Mesendoderm (in vitro differentiated cells): Measurements from ENCODE around the gene PTTG1.

Experiments
- DNase-seq: peaks from one replicate; pipeline ENCODE4 v3.0.0; 2013
- H2AK5ac ChIP-seq: 2 replicates; pipeline ENCODE4 v1.6.1; 2013; ENCODE audit warnings: low read length, inconsistent platforms
- H2BK120ac ChIP-seq: 2 replicates; pipeline ENCODE4 v1.6.1; 2013; ENCODE audit warnings: low read depth, mild to moderate bottlenecking, low read length, moderate library complexity, mixed read lengths
- H2BK15ac ChIP-seq: replicated peaks from 2 replicates; pipeline ENCODE4 v1.6.1; 2013; ENCODE audit warnings: low read depth, mild to moderate bottlenecking, moderate library complexity
- H2BK5ac ChIP-seq: 2 replicates; pipeline ENCODE4 v1.6.1; 2013; ENCODE audit warnings: low read length, inconsistent platforms
- H3K18ac ChIP-seq: 2 replicates; pipeline ENCODE4 v1.6.1; 2013; ENCODE audit warnings: mild to moderate bottlenecking, low read length, mixed read lengths
- H3K23ac ChIP-seq: one replicate; pipeline ENCODE4 v1.6.1; 2013; ENCODE audit warnings: low read length
- H3K27ac ChIP-seq: 2 replicates; pipeline ENCODE4 v1.5.1; 2013; ENCODE audit warnings: low read depth, mild to moderate bottlenecking, inconsistent platforms, low read length, moderate library complexity
- H3K27me3 ChIP-seq: 2 replicates; pipeline ENCODE4 v1.6.1; 2013; ENCODE audit warnings: low read length, control low read depth, mild to moderate bottlenecking, inconsistent platforms; ENCODE audit not compliant: insufficient read depth, poor library complexity
- H3K36me3 ChIP-seq: 2 replicates; pipeline ENCODE4 v1.6.1; 2013; ENCODE audit warnings: low read length, inconsistent platforms; ENCODE audit not compliant: control insufficient read depth, insufficient read depth
- H3K4ac ChIP-seq: one replicate; pipeline ENCODE4 v1.6.1; 2013; ENCODE audit warnings: low read depth, mild to moderate bottlenecking, low read length, moderate library complexity
- H3K4me1 ChIP-seq: 2 replicates; pipeline ENCODE4 v1.6.1; 2013; ENCODE audit warnings: low read depth, low read length, inconsistent platforms; ENCODE audit not compliant: control insufficient read depth
- H3K4me2 ChIP-seq: 2 replicates; pipeline ENCODE4 v1.6.1; 2013; ENCODE audit warnings: low read length
- H3K4me3 ChIP-seq: 2 replicates; pipeline ENCODE4 v1.5.1; 2013; ENCODE audit warnings: mild to moderate bottlenecking, low read length
- H3K56ac ChIP-seq: one replicate; pipeline ENCODE4 v1.6.1; 2013; ENCODE audit warnings: low read length
- H3K79me1 ChIP-seq: 2 replicates; pipeline ENCODE4 v1.6.1; 2013; ENCODE audit warnings: low read length, inconsistent platforms
- H3K79me2 ChIP-seq: 2 replicates; pipeline ENCODE4 v1.6.1; 2013; ENCODE audit warnings: mild to moderate bottlenecking, low read length; ENCODE audit not compliant: control insufficient read depth, insufficient read depth
- H3K9ac ChIP-seq: 2 replicates; pipeline ENCODE4 v1.6.1; 2013; ENCODE audit warnings: low read length, inconsistent platforms
- H4K5ac ChIP-seq: one replicate; pipeline ENCODE4 v1.6.1; 2013; ENCODE audit warnings: low read length
- H4K8ac ChIP-seq: one replicate; pipeline ENCODE4 v1.6.1; 2013; ENCODE audit warnings: low read depth, mild to moderate bottlenecking, control low read depth, low read length, moderate library complexity
- WGBS: extraction: QIAGEN DNeasy Blood & Tissue Kit; methylation state at CpG from one replicate; pipeline ENCODE4 v1.1.7; 2013; ENCODE audit warnings: low lambda C conversion rate, missing lambda C conversion rate; ENCODE audit not compliant: insufficient coverage; ENCODE audit errors: extremely low coverage; 5-methylcytosine and 5-hydroxymethylcytosine counted together

The PTTG1 gene

GRCh38 chr5:160418561-160419457 lies 2.8 kb upstream of the PTTG1 start, which contains the start of gene SLU7:
Gene SLU7, minus strand, starts transcription at chr5:160419081. Its CDS starts 3,787 bp downstream, at chr5:160415294.
- Histone ChIP-seq H4K5ac (no peak within 1 kb of the TSS), H3K4me2 (peak within 1 kb of the TSS; percentile 94), H3K4me1 (peaks cover 6% of the 10 kb centered on the region), H2BK120ac (no peak within 1 kb of the TSS), H3K79me2 (peaks cover 21% of the 10 kb centered on the region), H2BK15ac (no peak within 1 kb of the TSS), H3K79me1 (peaks cover 18% of the 10 kb centered on the region), H3K23ac (no peak within 1 kb of the TSS), H3K27me3 (no peaks in the 10 kb centered on the region), H2AK5ac (no peak within 1 kb of the TSS), H3K4me3 (peak within 1 kb of the TSS; percentile 87), H3K18ac (peak within 1 kb of the TSS; percentile 72), H2BK5ac (no peak within 1 kb of the TSS), H3K9ac (peak within 1 kb of the TSS; percentile 88), H4K8ac (peak within 1 kb of the TSS; percentile 82), H3K27ac (peak within 1 kb of the TSS; percentile 77), H3K4ac (no peak within 1 kb of the TSS), H3K36me3 (no peaks in the 10 kb centered on the region), H3K56ac (peak within 1 kb of the TSS; percentile 91)
- DNase-seq = peak; percentile 97
- WGBS = no CpG with 5 or more reads among the region's 48 CpGs

GRCh38 chr5:160419458-160420330 lies 2.0 kb upstream of the PTTG1 start:
- no peak for DNase-seq

GRCh38 chr5:160420331-160420610 lies 1.4 kb upstream of the PTTG1 start:
- Histone ChIP-seq H4K8ac (no peak overlapping the region), H3K4me1 (peaks cover 8% of the 10 kb centered on the region), H3K4me3 (no peak overlapping the region), H2BK120ac (no peak overlapping the region), H3K9ac (peak overlapping the region; percentile 24), H3K4ac (no peak overlapping the region), H3K79me2 (peaks cover 21% of the 10 kb centered on the region), H3K27me3 (no peaks in the 10 kb centered on the region), H3K18ac (no peak overlapping the region), H4K5ac (peak overlapping the region; percentile 68), H2BK5ac (no peak overlapping the region), H3K23ac (no peak overlapping the region), H3K4me2 (no peak overlapping the region), H2AK5ac (no peak overlapping the region), H3K56ac (peak overlapping the region; percentile 53), H3K36me3 (no peaks in the 10 kb centered on the region), H3K79me1 (peaks cover 20% of the 10 kb centered on the region), H2BK15ac (no peak overlapping the region), H3K27ac (no peak overlapping the region)
- DNase-seq = no peak

More at GRCh38 chr5:160419458-160420330, 2.0 kb upstream of the PTTG1 start:
- H3K18ac ChIP-seq = peak overlapping the region; percentile 72
- no CpG with 5 or more reads among the region's 11 CpGs for WGBS
- H3K4me1 ChIP-seq = peaks cover 6% of the 10 kb centered on the region
- H3K36me3 ChIP-seq = no peaks in the 10 kb centered on the region
- H2BK5ac ChIP-seq = no peak overlapping the region
- H3K79me1 ChIP-seq = peaks cover 19% of the 10 kb centered on the region
- peak overlapping the region; percentile 39 for H3K4me3 ChIP-seq
- H3K4ac ChIP-seq = no peak overlapping the region
- no peak overlapping the region for H2BK15ac ChIP-seq
- peak overlapping the region; percentile 82 for H4K8ac ChIP-seq
- peak overlapping the region; percentile 94 for H3K4me2 ChIP-seq
- peak overlapping the region; percentile 88 for H3K9ac ChIP-seq
- H3K27me3 ChIP-seq = no peaks in the 10 kb centered on the region
- peaks cover 21% of the 10 kb centered on the region for H3K79me2 ChIP-seq
- H4K5ac ChIP-seq = peak overlapping the region; percentile 68
- no peak overlapping the region for H2AK5ac ChIP-seq
- peak overlapping the region; percentile 83 for H3K56ac ChIP-seq
- H3K23ac ChIP-seq = no peak overlapping the region
- H2BK120ac ChIP-seq = no peak overlapping the region
- peak overlapping the region; percentile 77 for H3K27ac ChIP-seq

- peak; percentile 65 for DNase-seq
- Histone ChIP-seq H2BK15ac (no peak overlapping the region), H3K9ac (peak overlapping the region; percentile 93), H3K27me3 (no peaks in the 10 kb centered on the region), H2BK5ac (no peak overlapping the region), H4K5ac (no peak overlapping the region), H3K4me1 (peaks cover 5% of the 10 kb centered on the region), H3K79me2 (peaks cover 11% of the 10 kb centered on the region), H3K4me3 (no peak overlapping the region), H3K18ac (no peak overlapping the region), H3K4ac (no peak overlapping the region), H3K56ac (peak overlapping the region; percentile 6), H3K23ac (no peak overlapping the region), H3K36me3 (peaks cover 5% of the 10 kb centered on the region), H2BK120ac (no peak overlapping the region), H3K27ac (no peak overlapping the region), H3K4me2 (peak overlapping the region; percentile 45), H2AK5ac (no peak overlapping the region), H3K79me1 (peaks cover 12% of the 10 kb centered on the region), H4K8ac (no peak overlapping the region)
- WGBS = no CpG with 5 or more reads among the region's 2 CpGs
Observed at GRCh38 chr5:160423099-160423498, 1.4 kb downstream of the PTTG1 start.

- no peak overlapping the region for H3K27ac ChIP-seq
- no peak overlapping the region for H3K56ac ChIP-seq
- no peak overlapping the region for H2BK5ac ChIP-seq
- H4K5ac ChIP-seq = no peak overlapping the region
- H4K8ac ChIP-seq = no peak overlapping the region
- no peak overlapping the region for H3K4me2 ChIP-seq
- DNase-seq = no peak
- H3K79me2 ChIP-seq = no peaks in the 10 kb centered on the region
- H3K23ac ChIP-seq = no peak overlapping the region
- H3K79me1 ChIP-seq = peaks cover 5% of the 10 kb centered on the region
- peaks cover 5% of the 10 kb centered on the region for H3K36me3 ChIP-seq
- H3K4me3 ChIP-seq = no peak overlapping the region
- no peak overlapping the region for H3K18ac ChIP-seq
- WGBS = no CpG with 5 or more reads among the region's 4 CpGs
- H2BK120ac ChIP-seq = no peak overlapping the region
- no peak overlapping the region for H3K4ac ChIP-seq
- no peak overlapping the region for H3K9ac ChIP-seq
- no peaks in the 10 kb centered on the region for H3K27me3 ChIP-seq
- H2AK5ac ChIP-seq = no peak overlapping the region
- H3K4me1 ChIP-seq = peaks cover 5% of the 10 kb centered on the region
- H2BK15ac ChIP-seq = no peak overlapping the region
Observed at GRCh38 chr5:160427607-160428006, 6.0 kb downstream of the PTTG1 start.
